Gastroesophageal sphincter (tissue), 4 donors: ENCODE results near the gene TRMT61A. TPM values are rescaled to one million over a fixed set of nuclear protein-coding genes. Genes with fewer than 3 reads are reported as not detected.

Source experiments
- ATAC-seq: fragments of 150-250 bp; one replicate; pipeline ENCODE4 v1.9.1; 2016; ENCODE audit warnings: mild to moderate bottlenecking, moderate library complexity
- H3K27ac ChIP-seq, 4 donors: fragments of 200-600 bp; sonication (generic) in 3 of 4; 1 replicate in 3 of 4; 2 replicates in 1 of 4; pipeline ENCODE4 v1.5.1; 2016 to 2019
- H3K27me3 ChIP-seq: fragments of 200-600 bp; sonication (generic); one replicate; pipeline ENCODE4 v1.5.1; 2019
- H3K36me3 ChIP-seq, 2 donors: fragments of 200-600 bp; sonication (generic); one replicate each; pipeline ENCODE4 v1.5.1; 2019; ENCODE audit warnings: control low read depth in 1 of 2
- H3K4me1 ChIP-seq, 3 donors: fragments of 200-600 bp; sonication (generic); 1 replicate in 2 of 3; 2 replicates in 1 of 3; pipeline ENCODE4 v1.5.1; 2016 to 2019; ENCODE audit warnings: control low read depth in 2 of 3
- H3K4me3 ChIP-seq, 2 donors: fragments of 200-600 bp; sonication (generic); one replicate each; pipeline ENCODE4 v1.5.1; 2019; ENCODE audit warnings: mild to moderate bottlenecking in 1 of 2, moderate library complexity in 1 of 2
- H3K9me3 ChIP-seq, 3 donors: fragments of 200-600 bp; sonication (generic); one replicate each; pipeline ENCODE4 v1.5.1; 2017 to 2019; ENCODE audit warnings: control low read depth in 2 of 3
- EP300 ChIP-seq: sonication (generic); formaldehyde crosslinking; IDR thresholded peaks from one replicate; pipeline ENCODE4 v1.6.1; 2017; ENCODE audit warnings: antibody characterized with exemption, mild to moderate bottlenecking
- POLR2A ChIP-seq, 2 donors: fragments of 450-650 bp; IDR thresholded peaks; one replicate each; pipeline ENCODE4 v1.6.1; 2017; ENCODE audit warnings: antibody characterized with exemption in 2 of 2, mild to moderate bottlenecking in 2 of 2, moderate library complexity in 1 of 2
- POLR2AphosphoS5 ChIP-seq: sonication (generic); formaldehyde crosslinking; IDR thresholded peaks from one replicate; pipeline ENCODE4 v1.6.1; 2017; ENCODE audit warnings: antibody characterized with exemption
- WGBS, 2 donors: methylation state at CpG; one replicate each; pipeline ENCODE4 v1.1.5; 2018; ENCODE audit warnings: low coverage in 1 of 2; 5-methylcytosine and 5-hydroxymethylcytosine counted together
- total RNA-seq, 4 donors: library from RNA; depleted of rRNA; stranded (reverse); fragments of >200 nt; gene quantifications; one replicate each; pipeline ENCODE4 v1.1.0, GENCODE V29; 2016
- TF ChIP-seq, protein P1 (sequence below), 4 experiments: fragments of 200-600 bp in 2 of 4; fragments of 450-650 bp in 2 of 4; sonication (generic) in 1 of 4; IDR thresholded peaks; one replicate each; pipeline ENCODE4 v1.5.1; 2017 to 2019; ENCODE audit warnings: antibody characterized with exemption in 4 of 4, mild to moderate bottlenecking in 2 of 4, moderate library complexity in 2 of 4

The TRMT61A gene
- total RNA-seq, 4 donors from 2014 or later: 22.5 to 45.2 (median 30.9) TPM

DNA sequence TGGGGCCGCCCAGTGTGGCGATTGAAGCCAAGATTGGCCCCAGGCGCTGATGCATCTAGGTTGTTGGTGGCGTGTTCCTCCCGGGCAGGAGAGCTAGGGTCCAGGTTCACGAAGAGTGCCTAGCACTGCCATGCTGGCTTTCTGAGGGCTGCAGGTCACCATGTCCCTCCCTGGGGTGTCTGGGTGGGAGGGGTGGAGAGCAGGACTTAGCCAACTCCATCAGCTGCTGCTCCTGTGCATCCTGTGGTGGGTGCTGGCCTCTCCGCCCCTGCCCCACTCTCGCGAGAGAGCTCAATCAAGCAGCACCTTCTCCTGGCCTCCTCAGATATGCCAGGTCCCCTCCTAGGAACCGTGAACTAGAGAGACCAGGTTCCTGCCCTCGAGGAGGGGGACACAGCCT is 1.8 kb downstream of the TRMT61A start:
- Histone ChIP-seq H3K27ac (peak overlapping the region in 3 of 4 donors; percentile 92 to 96 (median 96)), H3K9me3 (no peaks in the 10 kb centered on the region), H3K4me3 (no peak overlapping the region), H3K36me3 (peaks cover 0 to 55% of the 10 kb centered on the region in 2 donors), H3K4me1 (peaks cover 2 to 97% (median 65%) of the 10 kb centered on the region in 3 donors), H3K27me3 (no peaks in the 10 kb centered on the region)
- 70% methylated on average over 2 of the region's 11 CpGs; no CpG with 5 or more reads in 1 of the 2 donors for WGBS, 2 donors
- ATAC-seq: no peak
- TF ChIP-seq POLR2A (IDR thresholded peaks at IDR 0.05) (no peak), EP300 (no peak), POLR2AphosphoS5 (no peak)
- TF ChIP-seq, protein P1, sequence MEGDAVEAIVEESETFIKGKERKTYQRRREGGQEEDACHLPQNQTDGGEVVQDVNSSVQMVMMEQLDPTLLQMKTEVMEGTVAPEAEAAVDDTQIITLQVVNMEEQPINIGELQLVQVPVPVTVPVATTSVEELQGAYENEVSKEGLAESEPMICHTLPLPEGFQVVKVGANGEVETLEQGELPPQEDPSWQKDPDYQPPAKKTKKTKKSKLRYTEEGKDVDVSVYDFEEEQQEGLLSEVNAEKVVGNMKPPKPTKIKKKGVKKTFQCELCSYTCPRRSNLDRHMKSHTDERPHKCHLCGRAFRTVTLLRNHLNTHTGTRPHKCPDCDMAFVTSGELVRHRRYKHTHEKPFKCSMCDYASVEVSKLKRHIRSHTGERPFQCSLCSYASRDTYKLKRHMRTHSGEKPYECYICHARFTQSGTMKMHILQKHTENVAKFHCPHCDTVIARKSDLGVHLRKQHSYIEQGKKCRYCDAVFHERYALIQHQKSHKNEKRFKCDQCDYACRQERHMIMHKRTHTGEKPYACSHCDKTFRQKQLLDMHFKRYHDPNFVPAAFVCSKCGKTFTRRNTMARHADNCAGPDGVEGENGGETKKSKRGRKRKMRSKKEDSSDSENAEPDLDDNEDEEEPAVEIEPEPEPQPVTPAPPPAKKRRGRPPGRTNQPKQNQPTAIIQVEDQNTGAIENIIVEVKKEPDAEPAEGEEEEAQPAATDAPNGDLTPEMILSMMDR (IDR thresholded peaks at IDR 0.05): no peak

DNA sequence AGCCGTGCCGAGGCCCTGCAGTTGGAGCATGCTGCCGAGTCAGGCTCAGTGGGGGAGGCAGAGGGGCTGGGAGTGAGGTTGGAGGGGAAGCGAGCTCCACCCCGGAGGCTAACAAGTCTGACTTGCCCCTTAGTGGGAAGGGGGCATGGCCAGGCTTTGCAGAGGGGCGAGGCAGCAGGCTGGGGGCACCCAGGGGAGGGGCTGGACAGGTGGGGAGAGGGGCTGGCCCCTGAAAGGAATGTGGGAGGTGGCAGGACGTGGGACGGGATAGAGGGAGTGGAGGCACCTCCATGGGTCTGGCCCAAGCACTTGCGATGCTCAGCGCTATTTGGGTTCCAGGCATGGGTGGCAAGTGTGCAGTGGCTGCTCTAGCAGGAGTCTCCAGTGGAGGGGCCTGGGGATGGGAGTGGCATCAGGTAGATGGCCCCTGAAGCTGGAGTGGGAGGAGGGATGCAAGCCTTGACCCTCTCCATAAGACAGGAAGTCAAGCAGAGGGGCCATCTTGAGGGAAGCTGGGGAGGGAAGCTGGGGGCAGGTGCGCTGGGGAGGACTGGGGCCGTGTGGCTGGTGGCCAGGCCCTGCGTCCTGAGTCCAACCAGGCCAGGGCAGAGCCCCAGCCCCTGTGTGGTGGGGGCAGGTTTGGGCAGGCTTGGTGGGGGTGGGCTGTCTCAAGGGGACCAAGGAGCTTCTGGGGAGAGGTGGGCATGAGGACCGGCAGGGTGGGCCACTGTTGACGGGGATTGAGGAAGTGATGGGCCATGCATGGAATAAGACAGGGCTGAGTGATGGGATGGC is 2.6 kb downstream of the TRMT61A start:
- TF ChIP-seq POLR2AphosphoS5: no peak
- TF ChIP-seq EP300: no peak
- TF ChIP-seq POLR2A (IDR thresholded peaks at IDR 0.05): no peak
- TF ChIP-seq, protein P1 (IDR thresholded peaks at IDR 0.05): no peak
- peaks cover 2 to 97% (median 65%) of the 10 kb centered on the region in 3 donors for H3K4me1 ChIP-seq
- no peaks in the 10 kb centered on the region for H3K27me3 ChIP-seq
- peaks cover 0 to 59% of the 10 kb centered on the region in 2 donors for H3K36me3 ChIP-seq
- no peak overlapping the region for H3K4me3 ChIP-seq
- no peaks in the 10 kb centered on the region for H3K9me3 ChIP-seq
- peak overlapping the region in 3 of 4 donors; percentile 92 to 96 (median 96) for H3K27ac ChIP-seq
- ATAC-seq: no peak
- 69 to 73% methylated on average over 3 to 8 of the region's 15 CpGs for WGBS, 2 donors

DNA sequence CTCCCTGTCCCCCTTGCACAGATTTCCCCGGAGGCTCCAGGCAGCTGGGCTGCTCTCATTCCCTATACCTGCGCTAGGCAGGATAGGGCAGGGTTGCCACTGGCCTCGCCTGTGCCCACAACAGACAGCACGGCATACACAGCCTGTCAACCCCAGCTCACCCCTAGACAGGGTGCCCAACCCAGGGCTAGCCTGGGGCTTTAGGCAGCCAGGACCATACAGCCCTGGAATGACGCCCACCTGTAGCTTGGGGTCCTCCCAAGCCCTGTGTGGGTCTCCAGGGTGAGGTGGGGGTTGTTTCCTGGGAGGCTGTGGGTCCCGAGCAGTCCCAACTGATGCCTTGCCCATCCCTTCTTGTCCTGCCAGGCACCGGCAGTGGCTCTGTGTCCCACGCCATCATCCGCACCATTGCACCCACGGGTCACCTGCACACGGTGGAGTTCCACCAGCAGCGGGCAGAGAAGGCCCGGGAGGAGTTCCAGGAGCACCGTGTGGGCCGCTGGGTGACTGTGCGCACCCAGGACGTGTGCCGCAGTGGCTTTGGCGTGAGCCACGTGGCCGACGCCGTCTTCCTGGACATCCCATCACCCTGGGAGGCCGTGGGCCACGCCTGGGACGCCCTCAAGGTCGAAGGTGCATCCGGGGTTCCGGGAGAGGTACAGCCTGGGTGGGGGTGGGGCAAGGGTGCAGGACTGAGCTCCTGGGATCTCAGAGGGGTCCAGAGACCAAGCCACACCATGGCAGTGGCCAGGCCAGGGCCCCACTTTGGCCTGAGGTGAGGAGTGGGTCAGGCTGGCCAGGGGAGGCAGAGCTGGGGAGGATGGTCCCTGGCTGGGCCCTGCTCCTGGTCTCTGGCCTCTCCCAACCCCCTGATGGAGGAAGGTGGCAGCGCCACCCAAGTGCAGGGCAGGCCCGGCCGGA is 3.5 kb downstream of the TRMT61A start:
- peak overlapping the region; percentile 78 to 96 (median 94) for H3K27ac ChIP-seq
- peak overlapping the region in 1 of 2 donors; percentile 45 for H3K4me3 ChIP-seq
- H3K36me3 ChIP-seq: peaks cover 0 to 59% of the 10 kb centered on the region in 2 donors
- no CpG with 5 or more reads among the region's 32 CpGs for WGBS, 2 donors
- ATAC-seq: no peak
- H3K4me1 ChIP-seq: peaks cover 2 to 98% (median 64%) of the 10 kb centered on the region in 3 donors
- H3K9me3 ChIP-seq: no peaks in the 10 kb centered on the region
- H3K27me3 ChIP-seq: no peaks in the 10 kb centered on the region
- TF ChIP-seq, protein P1 (IDR thresholded peaks at IDR 0.05): peak in 1 of 4 experiments; percentile 16
- TF ChIP-seq POLR2AphosphoS5 (no peak), POLR2A (IDR thresholded peaks at IDR 0.05) (no peak), EP300 (no peak)

DNA sequence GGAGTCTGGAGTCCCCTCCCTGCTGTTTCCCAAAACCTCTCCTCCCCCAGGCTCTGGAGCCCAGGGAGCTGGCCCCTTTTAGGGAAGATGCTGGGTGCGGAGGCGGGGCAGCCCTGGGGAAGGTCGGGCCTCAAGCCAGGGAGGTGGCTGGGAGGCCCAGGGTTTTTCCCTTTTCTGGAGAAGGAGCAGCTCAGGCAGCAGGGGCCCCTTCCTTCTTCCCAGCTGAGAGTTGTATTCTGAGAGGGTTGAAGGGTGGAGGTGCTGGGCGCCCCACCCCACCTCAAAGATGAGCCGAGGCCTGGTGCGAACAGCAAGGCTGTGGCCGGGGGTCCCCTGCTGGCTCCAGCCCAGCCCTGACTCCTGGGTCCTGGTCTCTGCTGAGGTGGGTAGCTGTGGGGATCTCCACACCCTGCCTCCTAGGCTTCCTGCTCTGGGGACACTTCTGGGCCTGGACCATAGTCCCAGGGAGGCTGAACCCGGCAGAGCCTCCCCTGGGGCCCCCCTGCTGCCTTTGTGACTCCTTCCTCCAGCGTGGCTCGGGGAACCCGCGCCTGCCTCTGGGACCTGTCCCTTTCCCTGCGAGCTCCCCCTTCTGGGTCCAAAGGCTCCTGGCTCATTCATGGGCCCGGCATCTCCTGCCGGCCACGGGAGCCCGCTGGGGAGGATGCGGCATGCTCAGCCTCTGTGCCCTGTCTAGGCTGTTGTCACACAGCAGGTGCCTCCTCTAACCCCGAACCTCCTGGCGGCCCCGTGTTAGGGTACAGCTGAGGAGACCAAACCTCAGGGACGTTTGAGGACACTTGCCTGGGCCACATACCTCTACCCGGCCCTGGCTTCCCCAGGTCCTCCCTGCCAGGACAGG is 4.4 kb downstream of the TRMT61A start:
- peak; percentile 43 for ATAC-seq
- H3K4me1 ChIP-seq: peaks cover 2 to 98% (median 60%) of the 10 kb centered on the region in 3 donors
- H3K4me3 ChIP-seq: peak overlapping the region; percentile 2 to 45
- no CpG with 5 or more reads among the region's 23 CpGs for WGBS, 2 donors
- no peaks in the 10 kb centered on the region for H3K27me3 ChIP-seq
- no peak for TF ChIP-seq EP300
- TF ChIP-seq, protein P1 (IDR thresholded peaks at IDR 0.05): peak in 3 of 4 experiments; percentile 9 to 38 (median 25)
- no peaks in the 10 kb centered on the region for H3K9me3 ChIP-seq
- H3K27ac ChIP-seq: peak overlapping the region; percentile 78 to 96 (median 94)
- H3K36me3 ChIP-seq: peaks cover 0 to 59% of the 10 kb centered on the region in 2 donors
